Measurements from ENCODE around the gene CHST11.

The CHST11 gene

DNA sequence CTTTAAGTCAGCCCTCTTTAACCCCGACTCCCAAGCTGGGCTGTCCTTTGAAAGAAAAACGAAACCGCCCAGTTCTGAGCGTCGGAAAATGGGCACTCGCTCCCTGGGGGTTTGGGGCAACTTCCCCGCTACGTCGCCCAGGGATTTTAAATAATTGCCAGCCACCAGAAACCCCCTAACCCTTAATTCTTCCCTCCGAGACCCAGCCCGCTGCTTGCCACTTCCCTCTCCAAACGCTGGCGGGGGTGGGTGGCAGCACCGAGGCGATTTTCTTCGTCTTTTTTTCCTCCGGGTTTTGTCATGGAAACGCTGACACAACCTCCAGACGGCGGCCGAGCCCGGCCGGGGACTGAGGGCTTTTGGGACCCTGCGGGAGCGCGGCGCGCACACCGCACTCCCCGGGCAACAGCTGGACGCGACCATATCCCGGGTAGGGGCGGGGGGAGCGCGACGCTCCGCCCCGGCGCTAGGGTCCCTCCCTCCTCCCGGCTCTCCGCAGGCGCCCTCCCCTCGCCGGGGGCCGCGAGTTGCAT lies at the start of gene CHST11:
TSS of gene CHST11 (plus strand) at position 532 of the 533 bp plus-strand sequence.
- peak; percentile 77 for DNase-seq

GRCh38 chr12:104407438-104407837 lies 49.3 kb upstream of the CHST11 start:
- DNase-seq, result no peak

DNA sequence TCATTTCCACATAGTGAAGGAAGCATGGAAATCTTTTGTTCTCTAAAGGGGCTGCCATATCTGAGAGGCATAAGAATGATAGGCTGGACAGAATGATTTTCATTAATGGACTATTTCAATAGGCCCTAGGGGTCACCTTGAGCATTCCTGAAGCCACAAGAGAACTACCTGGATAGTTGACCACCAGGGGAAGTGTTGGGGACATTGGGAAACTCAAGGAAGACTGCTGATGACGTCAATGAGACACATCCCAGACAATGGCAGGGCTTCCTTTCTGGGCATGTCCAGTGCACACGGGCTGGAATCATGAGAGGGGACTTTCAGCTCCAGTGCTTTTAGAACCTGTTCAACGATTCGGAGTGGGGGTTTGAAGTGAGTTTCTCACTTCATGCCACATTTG lies 48.8 kb upstream of the CHST11 start:
- DNase-seq, result no peak

- DNase-seq, result no peak
Measured at GRCh38 chr12:104410326-104410725, 46.4 kb upstream of the CHST11 start.

DNA sequence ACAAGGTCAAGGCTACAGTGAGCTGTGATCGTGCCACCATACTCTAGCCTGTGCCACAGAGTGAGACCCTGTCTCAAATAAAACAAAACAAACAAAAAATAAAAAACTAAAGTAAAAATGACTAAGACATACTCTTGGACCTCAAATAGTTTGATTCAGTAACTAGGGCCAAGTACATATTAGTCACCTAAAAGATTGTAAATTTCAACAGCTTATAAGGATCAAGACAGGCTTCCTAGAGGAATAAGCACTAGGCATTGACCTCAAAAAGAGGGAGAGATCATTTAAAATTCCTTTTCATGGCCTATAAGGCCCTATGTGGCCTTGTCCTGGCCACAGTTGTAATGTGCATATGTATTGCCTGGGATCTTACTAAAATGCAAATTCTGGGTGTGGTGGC lies 46.0 kb upstream of the CHST11 start:
- no peak for DNase-seq

GRCh38 chr12:104411826-104412641 lies 44.7 kb upstream of the CHST11 start:
- no peak for DNase-seq

DNA sequence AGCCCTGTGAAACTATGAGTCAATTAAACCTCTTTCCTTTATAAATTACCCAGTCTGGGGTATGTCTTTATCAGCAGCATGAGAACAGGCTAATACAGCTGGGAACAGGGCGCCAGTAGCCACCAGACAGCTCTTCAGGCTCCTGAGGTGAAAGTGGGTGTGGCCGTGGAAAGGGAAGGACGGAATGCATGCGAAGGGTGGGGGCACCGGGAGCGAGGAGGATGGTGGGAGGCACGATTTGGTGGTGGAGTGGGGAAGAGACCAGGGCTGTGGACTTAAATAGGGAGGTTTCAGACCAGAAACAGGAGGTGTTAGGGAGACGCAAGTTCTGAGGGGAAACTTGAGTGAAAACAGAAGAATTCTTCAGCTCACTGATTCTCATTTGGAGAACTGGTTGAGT lies 44.1 kb upstream of the CHST11 start:
- DNase-seq, result no peak

- no peak for DNase-seq
Measured at GRCh38 chr12:104413330-104413729, 43.4 kb upstream of the CHST11 start.

- DNase-seq, result no peak
Measured at GRCh38 chr12:104414581-104415341, 42.0 kb upstream of the CHST11 start.

- no peak for DNase-seq
Measured at GRCh38 chr12:104415342-104415980, 41.3 kb upstream of the CHST11 start.

GRCh38 chr12:104416136-104416535 lies 40.6 kb upstream of the CHST11 start:
- DNase-seq, result no peak

- no peak for DNase-seq
Measured at GRCh38 chr12:104416585-104416984, 40.2 kb upstream of the CHST11 start.

DNA sequence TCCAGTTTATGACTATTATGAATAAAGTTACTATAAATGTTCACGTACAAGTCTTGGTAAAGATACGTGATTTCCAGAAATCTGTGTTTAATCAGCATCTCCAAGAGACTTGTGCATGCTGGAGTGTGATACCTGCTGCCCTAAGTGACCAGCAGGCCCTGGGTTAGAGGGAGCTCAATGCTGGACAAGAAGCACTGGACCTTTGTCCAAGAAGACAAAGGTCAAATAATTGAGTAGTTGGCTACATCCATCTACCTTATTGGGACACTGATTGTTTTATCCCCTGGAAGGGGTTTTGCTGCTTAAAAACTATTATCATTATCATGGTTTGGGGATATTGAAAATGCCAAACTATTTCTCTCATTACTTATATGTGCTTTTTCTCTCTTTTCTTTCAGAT lies 37.0 kb upstream of the CHST11 start:
- no peak for DNase-seq

DNA sequence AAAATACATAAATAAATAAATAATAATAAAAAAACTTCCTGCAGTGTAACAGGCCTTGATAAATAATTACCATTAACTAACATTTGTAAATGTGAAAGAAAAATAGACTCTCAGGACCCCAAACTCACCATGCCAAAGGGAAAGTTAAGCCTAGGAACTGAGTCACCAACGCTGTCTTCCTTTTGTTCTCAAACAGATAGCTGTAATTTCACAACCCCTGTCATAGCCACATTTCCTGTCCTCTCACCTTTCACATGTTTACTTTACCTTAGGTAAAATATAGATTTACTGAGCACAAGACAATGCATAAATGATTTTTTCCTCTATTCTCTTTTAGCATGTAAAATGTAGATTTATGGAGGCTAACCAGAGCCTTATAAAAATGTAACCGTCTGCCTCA lies 35.9 kb upstream of the CHST11 start:
- DNase-seq, result no peak

- DNase-seq, result no peak
Measured at GRCh38 chr12:104421343-104421742, 35.4 kb upstream of the CHST11 start.

DNA sequence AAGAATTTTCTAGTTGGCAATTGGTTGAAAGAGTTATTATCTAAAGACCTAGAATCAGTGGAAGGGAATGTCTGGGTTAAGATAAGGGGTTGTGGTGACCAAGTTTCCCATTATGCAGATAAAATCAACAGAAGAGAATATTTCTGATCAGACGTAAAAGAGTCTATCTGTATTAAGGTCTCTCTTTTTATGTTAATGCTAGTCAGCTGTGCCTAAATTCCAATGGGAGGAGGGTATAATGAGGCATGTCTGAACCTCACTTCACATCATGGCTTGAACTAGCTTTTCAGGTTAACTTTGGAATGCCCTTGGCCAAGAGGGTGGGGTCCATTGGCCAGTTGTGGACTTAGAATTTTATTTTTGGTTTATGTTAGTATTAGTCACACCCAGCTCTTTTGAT lies 34.3 kb upstream of the CHST11 start:
- DNase-seq, result no peak

DNA sequence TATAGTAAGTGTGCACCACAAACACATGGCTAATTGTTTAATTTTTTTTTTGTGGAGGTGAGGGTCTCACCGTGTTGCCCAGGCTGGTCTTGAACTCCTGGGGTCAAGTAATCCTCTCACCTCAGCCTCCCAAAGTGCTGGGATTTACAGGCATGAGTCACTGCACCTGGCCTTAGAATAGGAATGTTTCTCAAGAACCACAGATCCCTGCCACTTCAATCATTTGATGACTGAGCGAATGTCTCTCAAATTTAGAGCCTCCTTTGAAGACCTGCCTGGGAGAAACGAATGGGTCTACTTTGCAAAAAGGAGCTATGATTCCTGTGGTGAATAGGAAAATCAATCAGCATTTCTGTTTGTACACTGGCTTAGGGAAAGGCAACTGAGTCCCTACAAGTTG lies 33.5 kb upstream of the CHST11 start:
- no peak for DNase-seq

DNA sequence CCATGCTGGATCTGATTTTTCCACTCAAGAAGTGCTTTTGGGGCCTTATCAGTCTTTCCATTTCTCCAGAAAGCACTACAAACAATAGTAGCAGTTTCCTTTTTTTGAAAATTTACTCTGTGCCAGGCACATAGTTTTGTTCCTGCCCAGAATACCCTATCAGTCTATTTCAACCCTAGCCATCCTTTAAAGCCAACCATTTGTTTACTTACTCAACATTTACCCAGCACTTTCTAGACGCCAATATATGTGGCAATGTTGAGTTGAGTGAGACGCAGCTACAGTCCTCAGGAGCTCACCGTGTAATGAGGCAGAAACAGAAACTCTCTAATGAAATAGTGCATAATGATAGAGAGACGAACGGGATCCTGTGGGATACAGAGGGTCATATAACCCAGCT lies 32.9 kb upstream of the CHST11 start:
- no peak for DNase-seq

DNA sequence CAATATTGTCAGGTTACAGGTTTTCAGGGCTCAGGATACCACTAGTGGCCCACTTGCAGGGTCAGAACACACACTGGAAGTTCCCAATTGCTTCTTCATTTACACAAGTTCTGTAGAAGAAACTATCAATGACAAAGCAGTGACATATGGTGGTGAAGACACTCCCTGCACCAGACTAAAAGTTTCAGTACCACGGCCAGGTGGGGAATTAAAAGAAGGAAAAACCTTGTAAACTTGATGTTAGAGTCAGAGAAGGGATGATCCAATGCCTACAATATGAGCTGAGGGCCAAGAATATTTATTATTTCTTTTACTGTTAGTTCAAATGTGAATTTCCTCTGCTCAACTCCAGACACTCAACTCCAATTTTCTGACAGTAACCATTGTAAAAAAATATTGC lies 31.8 kb upstream of the CHST11 start:
- DNase-seq, result no peak

DNA sequence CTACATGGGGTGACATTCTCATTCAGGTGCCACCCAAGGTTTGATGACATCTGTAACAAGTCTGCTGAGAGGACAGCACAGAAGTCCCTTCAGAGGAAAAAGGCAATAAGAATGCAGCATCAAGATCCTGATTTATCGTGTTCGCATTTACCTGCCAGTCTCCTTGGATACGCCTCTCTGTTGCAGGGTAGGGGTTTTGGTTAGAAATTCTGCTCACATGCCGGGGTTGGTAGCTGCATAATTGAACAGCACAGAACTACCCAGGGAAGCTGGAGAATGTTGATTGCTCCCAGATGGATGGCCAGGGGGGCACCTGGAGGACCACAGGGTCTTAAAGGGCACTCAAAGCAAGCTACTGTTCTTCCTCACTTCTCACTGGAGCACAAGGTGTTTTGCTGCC lies 31.1 kb upstream of the CHST11 start:
- no peak for DNase-seq

DNA sequence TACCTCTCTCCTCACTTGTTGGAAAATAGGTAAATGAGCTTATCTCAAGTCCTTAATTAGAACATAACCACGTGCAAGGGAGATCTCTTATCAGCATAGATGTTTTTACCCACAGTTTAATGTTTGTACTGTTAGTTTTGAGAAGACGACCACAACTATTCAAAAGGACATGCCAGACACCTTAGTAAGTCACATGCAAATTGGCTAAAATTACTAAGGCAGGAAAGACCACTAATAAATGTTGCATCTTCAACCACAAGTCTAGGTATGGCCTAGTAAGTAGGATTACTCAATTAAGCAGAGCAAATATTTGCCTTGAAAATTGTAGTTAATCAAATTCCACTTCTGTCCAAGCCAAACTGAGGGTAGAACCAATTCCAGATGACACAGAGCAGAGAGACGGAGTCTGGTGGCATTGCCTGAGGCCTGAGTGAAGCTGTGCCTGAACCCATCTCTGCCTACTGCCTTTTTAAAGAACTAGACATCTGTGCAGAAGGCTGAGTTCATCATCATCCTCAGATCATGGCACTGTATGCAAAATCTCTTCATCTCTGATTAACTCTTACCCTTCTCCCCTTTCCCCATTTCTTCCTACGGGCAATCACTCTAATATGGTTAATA lies 29.7 kb upstream of the CHST11 start:
- DNase-seq, result no peak

GRCh38 chr12:104427547-104427938 lies 29.2 kb upstream of the CHST11 start:
- DNase-seq, result no peak

GRCh38 chr12:104433061-104433460 lies 23.7 kb upstream of the CHST11 start:
- no peak for DNase-seq
